PC-9 (cell line): ENCODE data around the gene ICA1. TPM values are rescaled to one million over a fixed set of nuclear protein-coding genes. Genes with fewer than 3 reads are reported as not detected.

ENCODE experiments used
- BruUV-seq: library from RNA; stranded (reverse); fragments of 400-500 nt; replicated peaks from 2 replicates; lab custom pipeline; 2021; lab: Mats Ljungman, UMichigan
- CTCF ChIA-PET: fragments of 300-600 bp; sonication (Branson Sonifier 250); formaldehyde crosslinking; loops from one replicate; lab custom pipeline; 2022; ENCODE audit warnings: antibody characterized with exemption; lab: Charles Lee
- POLR2A ChIA-PET: fragments of 300-600 bp; sonication (Branson Sonifier 250); formaldehyde crosslinking; loops from one replicate; lab custom pipeline; 2022; ENCODE audit warnings: antibody characterized with exemption; ENCODE audit not compliant: unreplicated experiment; lab: Charles Lee
- DNase-seq, 2 experiments: peaks; one replicate each; pipeline versions ENCODE4 v3.0.0 to v3.0.0-alpha.2; 2015 to 2022; ENCODE audit warnings: mixed read lengths in 1 of 2
- H2AFZ ChIP-seq: fragments of 200-600 bp; sonication (generic); 2 replicates; pipeline ENCODE4 v1.8.1; 2017; ENCODE audit warnings: antibody characterized with exemption
- H3F3A ChIP-seq: fragments of 200-600 bp; sonication (generic); 2 replicates; pipeline ENCODE4 v1.8.1; 2017; ENCODE audit warnings: antibody characterized with exemption, mild to moderate bottlenecking, low read depth; ENCODE audit not compliant: insufficient read depth
- H3K27ac ChIP-seq: fragments of 200-600 bp; sonication (generic); 2 replicates; pipeline ENCODE4 v1.6.1; 2016; ENCODE audit warnings: mixed run types
- H3K27me3 ChIP-seq: fragments of 200-600 bp; sonication (generic); 2 replicates; pipeline ENCODE4 v1.6.1; 2016; ENCODE audit warnings: low read depth, mixed run types; ENCODE audit not compliant: insufficient read depth
- H3K36me3 ChIP-seq: fragments of 200-600 bp; sonication (generic); 2 replicates; pipeline ENCODE4 v1.6.1; 2016; ENCODE audit warnings: low read depth, mixed run types
- H3K4me1 ChIP-seq: fragments of 200-600 bp; sonication (generic); replicated peaks from 2 replicates; pipeline ENCODE4 v1.6.1; 2016; ENCODE audit warnings: mixed run types; ENCODE audit not compliant: insufficient read depth
- H3K4me2 ChIP-seq: fragments of 200-600 bp; sonication (generic); 2 replicates; pipeline ENCODE4 v1.6.1; 2017; ENCODE audit warnings: mixed run types
- H3K4me3 ChIP-seq: fragments of 200-600 bp; sonication (generic); 2 replicates; pipeline ENCODE4 v1.6.1; 2016; ENCODE audit warnings: mixed run types
- H3K79me2 ChIP-seq: fragments of 200-600 bp; sonication (generic); 2 replicates; pipeline ENCODE4 v1.6.1; 2017; ENCODE audit warnings: low read depth, mixed run types
- H3K9me2 ChIP-seq: fragments of 200-600 bp; sonication (generic); 2 replicates; pipeline ENCODE4 v1.8.1; 2017; ENCODE audit warnings: mild to moderate bottlenecking; ENCODE audit not compliant: insufficient read depth
- H3K9me3 ChIP-seq: fragments of 200-600 bp; sonication (generic); 2 replicates; pipeline ENCODE4 v1.8.1; 2016; ENCODE audit warnings: low read depth; ENCODE audit not compliant: insufficient read depth
- H4K20me1 ChIP-seq: fragments of 200-600 bp; sonication (generic); 2 replicates; pipeline ENCODE4 v1.8.1; 2017; ENCODE audit not compliant: insufficient read depth
- EZH2 ChIP-seq: fragments of 200-600 bp; sonication (generic); IDR thresholded peaks from 2 replicates; pipeline ENCODE4 v1.8.0; 2017; ENCODE audit warnings: antibody characterized with exemption, low read depth
- intact Hi-C: fragments of 100-400 bp; cut with micrococcal nuclease; formaldehyde crosslinking; loops from one replicate; pipeline ENCODE4 v1.10.0; 2022; ENCODE audit not compliant: unreplicated experiment
- total RNA-seq: library from RNA; stranded (reverse); gene quantifications from 2 replicates; pipeline ENCODE4 v1.2.3, GENCODE V29; 2021
- TF ChIP-seq, protein P1 (sequence below): fragments of 200-600 bp; sonication (generic); conservative IDR thresholded peaks from 2 replicates; pipeline ENCODE4 v1.6.1; 2017; ENCODE audit warnings: mixed run types, antibody characterized with exemption, mild to moderate bottlenecking, moderate library complexity

The ICA1 gene
- total RNA-seq, 1 experiment from 2014 or later: 33.8 TPM

DNA sequence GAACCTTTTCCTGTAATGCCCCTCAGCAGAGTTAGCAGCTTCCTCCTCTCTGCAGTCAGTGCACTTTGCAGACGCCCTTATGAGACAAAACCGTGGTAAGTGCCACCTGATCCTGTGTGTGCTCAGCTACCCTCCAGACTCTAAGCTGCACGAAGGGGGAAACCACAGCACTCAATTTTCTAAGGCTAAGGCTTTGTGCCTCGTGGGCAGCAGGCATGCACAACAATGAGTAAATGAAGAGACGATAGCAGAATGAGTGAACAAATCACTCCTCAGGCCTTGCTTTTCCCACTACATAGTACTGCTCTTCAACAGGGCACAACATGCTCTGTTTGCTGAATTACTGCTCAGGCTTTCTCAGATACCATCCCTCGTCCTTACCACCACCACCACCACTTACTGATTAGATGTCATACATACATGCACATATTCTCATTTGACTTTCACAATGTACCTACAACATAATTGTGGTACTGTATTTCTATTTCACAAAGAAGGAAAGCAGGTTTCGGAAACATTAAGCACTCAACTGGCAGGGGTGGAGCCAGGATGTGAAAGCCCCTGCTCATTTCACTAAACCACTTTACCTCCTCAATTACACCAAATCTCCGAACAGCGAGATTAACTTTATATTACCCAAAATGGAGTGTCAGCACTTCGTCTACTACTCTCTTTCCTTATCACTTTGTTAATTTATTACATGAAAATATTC, 85.4 kb downstream of the ICA1 start:
- DNase-seq: no peak
- no TSS peak for BruUV-seq
- H2AFZ ChIP-seq: no peak overlapping the region
- intact Hi-C loops: no loop called here
- TF ChIP-seq, protein P1, sequence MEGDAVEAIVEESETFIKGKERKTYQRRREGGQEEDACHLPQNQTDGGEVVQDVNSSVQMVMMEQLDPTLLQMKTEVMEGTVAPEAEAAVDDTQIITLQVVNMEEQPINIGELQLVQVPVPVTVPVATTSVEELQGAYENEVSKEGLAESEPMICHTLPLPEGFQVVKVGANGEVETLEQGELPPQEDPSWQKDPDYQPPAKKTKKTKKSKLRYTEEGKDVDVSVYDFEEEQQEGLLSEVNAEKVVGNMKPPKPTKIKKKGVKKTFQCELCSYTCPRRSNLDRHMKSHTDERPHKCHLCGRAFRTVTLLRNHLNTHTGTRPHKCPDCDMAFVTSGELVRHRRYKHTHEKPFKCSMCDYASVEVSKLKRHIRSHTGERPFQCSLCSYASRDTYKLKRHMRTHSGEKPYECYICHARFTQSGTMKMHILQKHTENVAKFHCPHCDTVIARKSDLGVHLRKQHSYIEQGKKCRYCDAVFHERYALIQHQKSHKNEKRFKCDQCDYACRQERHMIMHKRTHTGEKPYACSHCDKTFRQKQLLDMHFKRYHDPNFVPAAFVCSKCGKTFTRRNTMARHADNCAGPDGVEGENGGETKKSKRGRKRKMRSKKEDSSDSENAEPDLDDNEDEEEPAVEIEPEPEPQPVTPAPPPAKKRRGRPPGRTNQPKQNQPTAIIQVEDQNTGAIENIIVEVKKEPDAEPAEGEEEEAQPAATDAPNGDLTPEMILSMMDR: no peak
- no peak for TF ChIP-seq EZH2
- no peaks in the 10 kb centered on the region for H3K27me3 ChIP-seq
- no peaks in the 10 kb centered on the region for H3K9me2 ChIP-seq
- no peak overlapping the region for H3K4me2 ChIP-seq
- H4K20me1 ChIP-seq: no peaks in the 10 kb centered on the region
- no peaks in the 10 kb centered on the region for H3K4me1 ChIP-seq
- H3K36me3 ChIP-seq: no peaks in the 10 kb centered on the region
- H3K4me3 ChIP-seq: no peak overlapping the region
- no peaks in the 10 kb centered on the region for H3F3A ChIP-seq
- no peaks in the 10 kb centered on the region for H3K79me2 ChIP-seq
- POLR2A ChIA-PET: no interaction called here
- no peaks in the 10 kb centered on the region for H3K9me3 ChIP-seq
- H3K27ac ChIP-seq: no peak overlapping the region
- CTCF ChIA-PET: no interaction called here

DNA sequence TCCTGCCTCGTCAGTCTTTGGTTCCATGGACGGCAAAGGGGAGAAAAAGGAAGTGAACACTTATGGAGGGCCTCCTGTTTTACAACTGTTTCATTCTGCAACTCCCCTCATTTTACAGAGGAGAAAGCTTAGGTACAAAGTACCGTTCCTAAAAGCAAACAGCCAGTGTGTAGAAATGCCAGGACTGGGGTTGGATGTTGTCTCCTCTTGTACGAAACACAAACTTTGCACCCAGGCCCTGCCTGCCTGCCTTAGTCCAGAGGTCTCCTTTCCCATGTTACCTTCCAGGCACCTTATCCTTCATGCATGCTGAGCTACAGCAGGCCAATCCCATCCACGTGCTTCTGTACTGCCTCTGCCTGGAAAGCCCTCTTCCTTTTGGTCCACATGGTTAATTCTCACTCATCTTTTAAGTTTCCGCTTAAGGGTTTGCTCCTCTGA, 86.0 kb downstream of the ICA1 start:
- POLR2A ChIA-PET: interaction anchor here (0.7 kb wide), 1 partner anchor 590 kb away, joined by 3 read pairs; no protein-coding TSS in a partner anchor
- Histone ChIP-seq H2AFZ (no peak overlapping the region), H3F3A (no peaks in the 10 kb centered on the region), H3K27ac (no peak overlapping the region), H3K9me3 (no peaks in the 10 kb centered on the region), H3K9me2 (no peaks in the 10 kb centered on the region), H3K4me2 (no peak overlapping the region), H4K20me1 (no peaks in the 10 kb centered on the region), H3K36me3 (no peaks in the 10 kb centered on the region), H3K4me3 (no peak overlapping the region), H3K27me3 (no peaks in the 10 kb centered on the region), H3K4me1 (no peaks in the 10 kb centered on the region), H3K79me2 (no peaks in the 10 kb centered on the region)
- no TSS peak for BruUV-seq
- CTCF ChIA-PET: no interaction called here
- TF ChIP-seq, protein P1: no peak
- no peak for TF ChIP-seq EZH2
- no peak for DNase-seq
- intact Hi-C loops: no loop called here

DNA sequence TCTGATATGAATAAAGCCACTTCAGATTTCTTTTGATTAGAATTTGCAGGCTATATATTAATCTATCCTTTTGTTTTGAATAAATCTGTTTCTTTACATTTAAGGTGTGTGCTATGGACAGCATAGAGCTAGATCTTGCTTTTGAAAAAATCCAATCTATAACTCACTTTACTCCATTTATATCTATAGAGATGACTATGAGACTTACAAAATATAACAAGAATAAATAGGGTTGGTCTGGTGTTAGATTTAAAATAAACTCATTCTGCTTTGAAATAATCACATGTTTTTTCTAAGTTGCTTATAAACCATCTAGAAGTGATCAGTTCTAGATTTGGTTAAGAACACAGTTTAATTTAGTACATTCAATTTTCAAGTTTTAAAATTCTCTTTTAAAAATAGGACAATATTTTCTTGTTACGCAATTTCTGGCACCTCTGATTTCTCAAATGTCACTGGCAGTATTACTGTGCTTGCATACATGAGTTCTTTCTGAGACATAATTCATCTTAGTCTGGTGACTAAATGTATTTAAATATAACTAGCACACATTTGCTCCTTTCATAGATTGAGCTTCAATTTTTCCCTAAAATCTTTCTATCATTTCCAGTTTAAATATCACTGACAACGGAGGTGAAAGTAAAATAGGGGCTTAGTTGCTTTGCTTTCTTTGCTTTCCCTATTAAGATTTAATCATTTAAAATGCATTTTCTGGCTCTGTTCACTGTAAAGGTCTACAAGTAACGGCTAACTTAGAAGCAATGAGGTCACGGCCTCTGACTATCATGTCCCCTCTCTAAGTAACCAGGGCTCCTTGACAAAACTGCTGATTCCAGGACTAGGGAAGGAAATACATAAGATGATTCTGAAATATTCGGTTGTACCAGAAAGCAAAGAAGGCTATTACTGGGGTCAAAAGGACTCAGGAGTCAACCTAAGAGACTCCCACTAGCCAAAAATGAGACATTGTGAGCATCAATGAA, 89.3 kb downstream of the ICA1 start:
- H2AFZ ChIP-seq: no peak overlapping the region
- BruUV-seq: no TSS peak
- no peak overlapping the region for H3K4me2 ChIP-seq
- ChIA-PET POLR2A (interaction anchor here (0.6 kb wide), 1 partner anchor 715 kb away, joined by 5 read pairs; no protein-coding TSS in a partner anchor), CTCF (no interaction called here)
- no peak for DNase-seq
- no peaks in the 10 kb centered on the region for H3K27me3 ChIP-seq
- H3K27ac ChIP-seq: no peak overlapping the region
- H3K9me2 ChIP-seq: no peaks in the 10 kb centered on the region
- no peaks in the 10 kb centered on the region for H4K20me1 ChIP-seq
- H3K36me3 ChIP-seq: no peaks in the 10 kb centered on the region
- H3K79me2 ChIP-seq: no peaks in the 10 kb centered on the region
- H3K9me3 ChIP-seq: no peaks in the 10 kb centered on the region
- no peaks in the 10 kb centered on the region for H3K4me1 ChIP-seq
- no peak overlapping the region for H3K4me3 ChIP-seq
- intact Hi-C loops: no loop called here
- no peaks in the 10 kb centered on the region for H3F3A ChIP-seq
- TF ChIP-seq, protein P1: no peak
- no peak for TF ChIP-seq EZH2
